T-cell (primary cell): ENCODE measurements around the gene RPS28. TPM values are rescaled to one million over a fixed set of nuclear protein-coding genes. Genes with fewer than 3 reads are reported as not detected.

Experiments
- ATAC-seq, 4 experiments: fragments of 200-7000 bp in 3 of 4; fragments of 150-1000 bp in 1 of 4; cut with Tn5 transposase; replicated peaks in 1 of 4; 1 replicate in 3 of 4; 2 replicates in 1 of 4; pipeline ENCODE4 v1.10.0; 2021; ENCODE audit warnings: moderate library complexity in 3 of 4, mild to moderate bottlenecking in 2 of 4, moderate number of reproducible peaks in 1 of 4
- CTCF ChIA-PET, 2 donors: fragments of 300-600 bp; sonication (Branson Sonifier 250); formaldehyde crosslinking; loops; one replicate each; lab custom pipeline; 2022; ENCODE audit warnings: antibody characterized with exemption in 2 of 2; lab: Charles Lee
- POLR2A ChIA-PET, 2 donors: fragments of 300-600 bp; sonication (Branson Sonifier 250); formaldehyde crosslinking; loops; one replicate each; lab custom pipeline; 2022; ENCODE audit warnings: antibody characterized with exemption in 2 of 2; lab: Charles Lee
- DNase-seq, 35 experiments: peaks; one replicate each; pipeline versions ENCODE4 v3.0.0 to v3.0.0-alpha.2; 2013 to 2023
- H3K27ac ChIP-seq: one replicate; pipeline ENCODE4 v1.5.1; 2013; ENCODE audit warnings: low read length
- H3K27me3 ChIP-seq, 2 experiments: replicated peaks in 1 of 2; 1 replicate in 1 of 2; 2 replicates in 1 of 2; pipeline versions ENCODE4 v1.6.1 to v1.7.0; 2013; ENCODE audit warnings: low read length in 1 of 2, mixed read lengths in 1 of 2; ENCODE audit not compliant: control insufficient read depth in 2 of 2, insufficient read depth in 2 of 2; ENCODE audit errors: extremely low read depth in 1 of 2
- H3K36me3 ChIP-seq, 2 donors: 1 replicate in 1 of 2; 2 replicates in 1 of 2; pipeline versions ENCODE4 v1.6.1 to v1.7.0; 2013; ENCODE audit warnings: low read length in 1 of 2; ENCODE audit not compliant: control insufficient read depth in 2 of 2, insufficient read depth in 1 of 2; ENCODE audit errors: extremely low read depth in 1 of 2
- H3K4me1 ChIP-seq, 2 experiments: 1 replicate in 1 of 2; 2 replicates in 1 of 2; pipeline versions ENCODE4 v1.6.1 to v1.7.0; 2013; ENCODE audit warnings: low read length in 2 of 2, mixed read lengths in 1 of 2; ENCODE audit not compliant: insufficient read depth in 2 of 2, control insufficient read depth in 1 of 2; ENCODE audit errors: extremely low read depth in 1 of 2
- H3K4me3 ChIP-seq, 2 donors: 1 replicate in 1 of 2; 2 replicates in 1 of 2; pipeline versions ENCODE4 v1.5.1 to v1.7.0; 2013; ENCODE audit warnings: mild to moderate bottlenecking in 2 of 2, low read length in 1 of 2, moderate library complexity in 1 of 2; ENCODE audit not compliant: control insufficient read depth in 1 of 2; ENCODE audit errors: extremely low read depth in 1 of 2
- H3K9me3 ChIP-seq: 2 replicates; pipeline ENCODE4 v1.7.0; 2013
- H3K27ac Mint-ChIP-seq, 2 donors: one replicate each; pipeline ENCODE4 v1.8.0; 2020 to 2021; ENCODE audit warnings: mild to moderate bottlenecking in 2 of 2, mixed read lengths in 2 of 2
- H3K27me3 Mint-ChIP-seq, 2 donors: one replicate each; pipeline ENCODE4 v1.8.0; 2021 to 2022; ENCODE audit warnings: mixed read lengths in 2 of 2
- H3K36me3 Mint-ChIP-seq: one replicate; pipeline ENCODE4 v1.8.0; 2021; ENCODE audit warnings: mixed read lengths
- H3K4me1 Mint-ChIP-seq, 3 donors: one replicate each; pipeline ENCODE4 v1.8.0; 2020 to 2022; ENCODE audit warnings: mixed read lengths in 3 of 3, mild to moderate bottlenecking in 1 of 3
- H3K4me3 Mint-ChIP-seq, 3 donors: one replicate each; pipeline ENCODE4 v1.8.0; 2020 to 2022; ENCODE audit warnings: mild to moderate bottlenecking in 3 of 3, mixed read lengths in 3 of 3, moderate library complexity in 3 of 3
- H3K9me3 Mint-ChIP-seq, 3 donors: one replicate each; pipeline ENCODE4 v1.8.0; 2020 to 2022; ENCODE audit warnings: mixed read lengths in 3 of 3
- WGBS: methylation state at CpG from one replicate; pipeline ENCODE4 v1.1.5; 2013; ENCODE audit warnings: missing lambda C conversion rate; ENCODE audit not compliant: insufficient coverage; 5-methylcytosine and 5-hydroxymethylcytosine counted together
- total RNA-seq, 35 experiments: library from RNA in 6 of 35; stranded (reverse) in 6 of 35; fragments of 120-200 nt in 1 of 35; gene quantifications; one replicate each; pipeline versions ENCODE4 v1.2.1 to v1.2.4 and lab custom pipeline; 2013 to 2026

The RPS28 gene
- total RNA-seq, 5 donors from 2014 or later (not counting 1 experiment from before 2014, with no cell fraction given), result 2,995 to 3,551 (median 3,317) TPM

- no peaks in the 10 kb centered on the region for H3K36me3 ChIP-seq
- Mint-ChIP-seq H3K9me3 (no peaks in the 10 kb centered on the region), H3K36me3 (no peaks in the 10 kb centered on the region), H3K4me3 (no peak overlapping the region), H3K27me3 (peaks cover 13 to 36% of the 10 kb centered on the region in 2 donors), H3K27ac (no peak overlapping the region), H3K4me1 (peaks cover 3 to 6% (median 4%) of the 10 kb centered on the region in 3 donors)
- peaks cover 0 to 16% of the 10 kb centered on the region in 2 experiments for H3K4me1 ChIP-seq
- H3K27me3 ChIP-seq, result peaks cover 4 to 42% of the 10 kb centered on the region in 2 experiments
- 36% methylated on average over 48 of the region's 48 CpGs for WGBS
- POLR2A ChIA-PET, result no interaction called here
- CTCF ChIA-PET, result no interaction called here
- H3K9me3 ChIP-seq, result no peaks in the 10 kb centered on the region
- ATAC-seq (no peak), DNase-seq (no peak)
- H3K27ac ChIP-seq, result no peak overlapping the region
- no peak overlapping the region for H3K4me3 ChIP-seq
Measured at GRCh38 chr19:8333767-8334457, 12.6 kb downstream of the RPS28 start.

- H3K27me3 Mint-ChIP-seq, result peaks cover 13 to 38% of the 10 kb centered on the region in 2 donors
- H3K27ac Mint-ChIP-seq, result no peak overlapping the region
- ATAC-seq (peak; percentile 24 to 49 (median 34)), DNase-seq (peak in 1 of 35 experiments; percentile 34)
- no peaks in the 10 kb centered on the region for H3K9me3 Mint-ChIP-seq
- ChIA-PET POLR2A (interaction anchor here in 1 of 2 donors (0.5 kb wide), 1 partner anchor 1351 kb away, joined by 4 read pairs; no protein-coding TSS in a partner anchor), CTCF (no interaction called here)
- H3K27ac ChIP-seq, result no peak overlapping the region
- H3K4me3 Mint-ChIP-seq, result no peak overlapping the region
- H3K27me3 ChIP-seq, result peaks cover 4 to 42% of the 10 kb centered on the region in 2 experiments
- no peaks in the 10 kb centered on the region for H3K36me3 Mint-ChIP-seq
- 6% methylated on average over 117 of the region's 117 CpGs for whole genome bisulfite sequencing
- peak overlapping the region in 1 of 2 donors; percentile 38 for H3K4me3 ChIP-seq
- peaks cover 0 to 16% of the 10 kb centered on the region in 2 experiments for H3K4me1 ChIP-seq
- no peaks in the 10 kb centered on the region for H3K36me3 ChIP-seq
- peaks cover 3 to 6% (median 4%) of the 10 kb centered on the region in 3 donors for H3K4me1 Mint-ChIP-seq
- H3K9me3 ChIP-seq, result no peaks in the 10 kb centered on the region
Measured at GRCh38 chr19:8334458-8335342, 13.4 kb downstream of the RPS28 start.

GRCh38 chr19:8335343-8336071 lies 14.2 kb downstream of the RPS28 start:
- Histone ChIP-seq H3K27me3 (peaks cover 4 to 44% of the 10 kb centered on the region in 2 experiments), H3K27ac (no peak overlapping the region), H3K4me3 (peak overlapping the region in 1 of 2 donors; percentile 38), H3K4me1 (peaks cover 0 to 16% of the 10 kb centered on the region in 2 experiments), H3K9me3 (no peaks in the 10 kb centered on the region), H3K36me3 (no peaks in the 10 kb centered on the region)
- no peaks in the 10 kb centered on the region for H3K36me3 Mint-ChIP-seq
- H3K4me3 Mint-ChIP-seq, result peak overlapping the region; percentile 36 to 60 (median 59)
- CTCF ChIA-PET, result no interaction called here
- ATAC-seq (peak; percentile 49 to 69 (median 62)), DNase-seq (peak in 6 of 35 experiments; percentile 15 to 41 (median 24))
- WGBS, result 4% methylated on average over 69 of the region's 79 CpGs
- POLR2A ChIA-PET, result interaction anchor here in 1 of 2 donors (0.5 kb wide), 1 partner anchor 1351 kb away, joined by 4 read pairs; no protein-coding TSS in a partner anchor
- peaks cover 3 to 8% (median 4%) of the 10 kb centered on the region in 3 donors for H3K4me1 Mint-ChIP-seq
- peak overlapping the region in 1 of 2 donors; percentile 43 for H3K27ac Mint-ChIP-seq
- H3K9me3 Mint-ChIP-seq, result no peaks in the 10 kb centered on the region
- peaks cover 13 to 40% of the 10 kb centered on the region in 2 donors for H3K27me3 Mint-ChIP-seq

- ChIA-PET CTCF (no interaction called here), POLR2A (no interaction called here)
- Mint-ChIP-seq H3K4me3 (peak overlapping the region; percentile 36 to 60 (median 59)), H3K36me3 (no peaks in the 10 kb centered on the region), H3K4me1 (peaks cover 3 to 10% (median 4%) of the 10 kb centered on the region in 3 donors), H3K27ac (peak overlapping the region in 1 of 2 donors; percentile 43), H3K27me3 (peaks cover 13 to 45% of the 10 kb centered on the region in 2 donors), H3K9me3 (no peaks in the 10 kb centered on the region)
- Histone ChIP-seq H3K4me1 (peaks cover 0 to 16% of the 10 kb centered on the region in 2 experiments), H3K27me3 (peaks cover 4 to 48% of the 10 kb centered on the region in 2 experiments), H3K36me3 (no peaks in the 10 kb centered on the region), H3K27ac (no peak overlapping the region), H3K4me3 (no peak overlapping the region), H3K9me3 (no peaks in the 10 kb centered on the region)
- ATAC-seq, result no peak
- no peak for DNase-seq
- WGBS, result 42% methylated on average over 20 of the region's 27 CpGs
Measured at GRCh38 chr19:8336072-8336569, 14.8 kb downstream of the RPS28 start.

GRCh38 chr19:8336660-8337059 lies 15.4 kb downstream of the RPS28 start:
- H3K27me3 Mint-ChIP-seq, result peaks cover 13 to 45% of the 10 kb centered on the region in 2 donors
- 8% methylated on average over 3 of the region's 8 CpGs for WGBS
- Histone ChIP-seq H3K9me3 (no peaks in the 10 kb centered on the region), H3K4me3 (no peak overlapping the region), H3K4me1 (peaks cover 0 to 16% of the 10 kb centered on the region in 2 experiments), H3K36me3 (no peaks in the 10 kb centered on the region), H3K27me3 (peaks cover 4 to 48% of the 10 kb centered on the region in 2 experiments), H3K27ac (no peak overlapping the region)
- no peaks in the 10 kb centered on the region for H3K9me3 Mint-ChIP-seq
- ChIA-PET CTCF (interaction anchor here in 1 of 2 donors (0.6 kb wide), 1 partner anchor 18 kb away, joined by 3 read pairs; no protein-coding TSS in a partner anchor), POLR2A (interaction anchor here in 1 of 2 donors (0.6 kb wide), 1 partner anchor 81 kb away, joined by 7 read pairs; no protein-coding TSS in a partner anchor)
- H3K4me3 Mint-ChIP-seq, result no peak overlapping the region
- H3K4me1 Mint-ChIP-seq, result peaks cover 4 to 10% (median 5%) of the 10 kb centered on the region in 3 donors
- no peak for DNase-seq
- no peak for ATAC-seq
- no peaks in the 10 kb centered on the region for H3K36me3 Mint-ChIP-seq
- H3K27ac Mint-ChIP-seq, result no peak overlapping the region
